ENCODE results near the gene IFI27L2.
A peak's percentile ranks its signal among the peaks of the same experiment; 100 is the strongest.

Gene IFI27L2

DNA sequence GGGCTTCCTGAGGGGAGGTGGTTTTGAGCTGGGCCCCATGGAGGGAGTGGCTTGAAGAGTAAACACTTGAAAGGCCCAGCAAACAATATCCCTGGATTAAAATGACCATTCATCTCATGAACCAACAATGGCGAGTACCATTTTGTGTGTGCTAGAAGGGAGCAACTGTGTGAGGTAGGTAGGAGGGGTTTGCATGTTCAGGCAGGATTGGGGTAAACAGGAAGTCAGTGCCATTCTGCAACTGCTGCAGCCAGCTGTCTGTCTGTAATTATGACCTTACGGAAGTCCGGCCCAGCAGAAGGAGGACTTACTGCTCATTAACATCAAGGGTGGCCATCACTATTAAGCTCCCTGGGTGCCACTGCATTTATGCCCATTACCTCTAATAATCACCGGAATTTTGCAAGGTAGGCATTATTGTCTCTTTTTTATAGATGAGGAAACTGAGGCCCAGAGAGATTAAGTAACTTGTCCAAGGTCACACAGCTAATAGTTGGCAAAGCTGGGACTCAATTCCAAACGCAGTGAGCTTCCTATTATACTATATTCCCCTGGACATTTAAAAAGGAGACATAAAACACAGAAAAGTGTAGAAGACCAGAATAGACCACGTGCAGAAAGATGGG lies 16.6 kb upstream of the IFI27L2 start:
- DNase-seq, result no peak

DNA sequence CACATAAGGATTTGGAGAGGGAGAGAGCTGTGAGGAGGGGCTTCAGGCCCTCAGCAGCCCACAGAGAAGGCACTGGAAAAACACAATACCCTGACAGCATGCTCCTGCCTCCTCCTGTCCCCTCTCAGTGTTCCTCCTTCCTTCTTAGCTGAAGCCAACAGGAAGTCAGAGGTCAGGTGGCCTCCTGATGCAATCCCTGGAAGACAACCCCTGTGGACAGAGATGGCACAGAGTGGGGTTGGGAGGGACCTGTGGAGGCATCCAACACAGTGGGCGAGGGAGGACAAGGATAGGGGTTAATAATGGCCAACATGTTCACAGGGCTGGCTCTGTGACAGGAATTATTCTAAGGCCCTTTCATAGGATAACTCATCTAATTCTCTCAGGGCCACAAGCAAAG lies 15.4 kb upstream of the IFI27L2 start:
- no peak for DNase-seq

DNA sequence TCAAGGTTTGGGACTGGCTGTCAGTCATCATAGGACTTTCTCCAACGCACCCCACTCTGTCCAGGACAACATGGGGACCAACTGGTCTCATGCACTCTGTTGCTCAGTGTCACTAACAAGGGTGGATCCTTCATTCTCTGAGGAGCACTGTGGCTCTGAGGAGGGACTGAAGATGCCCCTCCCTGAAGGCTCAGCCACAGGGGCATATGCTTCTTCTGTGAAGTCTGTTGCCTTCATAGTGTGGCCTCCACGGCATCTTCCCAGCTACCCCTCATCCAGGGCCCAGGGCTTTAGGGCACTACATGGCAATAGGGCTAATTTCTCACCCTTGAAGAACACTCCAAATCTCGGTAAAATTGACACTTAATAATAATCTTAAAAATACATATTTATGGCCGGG lies 14.3 kb upstream of the IFI27L2 start:
- no peak for DNase-seq

DNA sequence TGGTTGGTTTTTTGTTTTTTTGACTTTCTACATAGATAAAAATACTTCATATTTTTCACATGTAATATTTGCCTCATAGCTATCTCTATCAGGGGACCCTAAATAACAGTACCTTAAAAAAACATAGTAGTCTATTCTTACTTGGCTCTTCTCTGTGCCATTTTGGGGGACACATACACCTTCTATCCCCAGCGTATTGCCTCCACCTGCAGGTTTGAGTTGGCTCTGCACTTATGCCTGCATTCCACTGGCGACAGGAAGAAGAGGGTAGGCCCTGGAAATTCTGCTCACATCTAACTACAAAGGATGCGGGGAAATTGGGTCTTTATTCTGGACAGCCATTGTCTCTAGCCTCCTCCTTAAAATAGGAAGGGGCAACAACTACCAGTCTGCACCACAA lies 13.8 kb upstream of the IFI27L2 start:
- no peak for DNase-seq

DNA sequence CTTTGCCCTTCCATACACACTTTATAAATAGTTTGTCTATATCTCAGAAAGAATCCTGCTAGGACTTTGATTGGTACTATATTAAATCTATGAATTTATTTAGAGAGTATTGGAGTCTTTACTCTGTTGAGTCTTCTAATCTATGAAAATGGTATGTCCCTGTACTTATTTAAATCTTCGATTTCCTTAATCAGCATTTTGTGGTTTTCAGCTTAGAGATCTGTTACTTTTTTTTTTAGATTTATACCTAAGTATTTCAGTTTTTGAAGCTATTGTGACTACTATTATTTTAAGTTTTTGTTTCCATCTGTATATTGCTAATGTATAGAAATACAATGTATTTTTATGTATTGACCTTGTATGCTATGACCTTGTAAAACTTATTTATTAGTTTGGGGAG lies 13.4 kb upstream of the IFI27L2 start:
- DNase-seq, result no peak

DNA sequence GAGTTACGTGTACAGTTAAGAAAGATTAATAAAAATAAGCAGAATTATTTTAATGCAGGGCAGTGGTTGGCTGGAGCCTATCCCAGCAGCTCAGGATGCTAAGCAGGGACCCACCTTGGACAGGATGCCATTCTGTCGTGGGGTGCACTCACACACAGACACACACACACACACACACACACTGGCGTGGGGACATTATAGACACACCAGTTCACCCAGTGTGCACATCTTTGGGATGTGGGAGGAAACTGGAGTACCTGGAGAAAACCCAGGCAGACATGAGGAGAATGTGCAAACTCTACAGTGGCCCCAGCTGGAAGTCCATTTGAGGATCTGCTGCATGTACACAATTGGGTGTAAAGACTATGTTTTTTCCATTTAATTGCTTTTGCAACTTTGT lies 12.8 kb upstream of the IFI27L2 start:
- DNase-seq, result no peak

DNA sequence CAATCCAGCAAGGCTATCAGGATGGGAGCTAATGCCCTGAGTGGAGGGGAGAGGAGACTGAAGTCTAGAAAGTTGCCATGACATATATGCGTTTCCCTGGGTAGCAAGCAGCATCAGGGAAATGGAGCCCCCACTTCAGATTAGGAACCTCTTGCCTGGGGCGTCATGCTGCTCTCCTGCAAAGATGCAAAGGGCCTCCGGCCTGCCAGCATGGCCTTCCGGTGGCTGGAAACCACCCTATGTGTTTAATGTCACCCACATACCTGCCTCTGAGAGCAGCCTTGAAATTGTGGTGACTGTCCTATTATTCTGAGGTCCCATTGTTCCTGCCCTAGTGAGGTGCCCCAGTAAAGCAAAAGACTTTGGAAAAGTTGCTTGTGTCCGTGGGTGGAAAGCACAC lies 10.0 kb upstream of the IFI27L2 start:
- no peak for DNase-seq

DNA sequence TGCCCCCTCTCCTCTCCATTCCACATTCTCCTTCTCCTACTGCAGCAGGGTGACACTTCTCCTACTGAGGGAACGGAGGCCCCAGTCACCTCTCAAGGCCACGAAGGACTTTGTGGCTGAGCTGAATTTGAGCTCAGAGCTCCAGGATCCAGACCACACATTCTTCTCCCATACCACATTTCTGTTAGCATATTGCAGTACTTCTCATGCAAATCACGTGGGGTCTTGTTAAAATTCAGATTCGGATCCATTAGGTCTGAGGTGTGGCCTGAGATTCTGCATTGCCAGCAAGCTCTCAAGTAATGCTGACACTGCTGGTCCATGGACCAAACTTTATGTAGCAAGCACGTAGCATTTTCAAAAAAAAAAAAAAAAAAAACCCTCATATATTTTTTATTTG lies 9.6 kb upstream of the IFI27L2 start:
- DNase-seq, result no peak

DNA sequence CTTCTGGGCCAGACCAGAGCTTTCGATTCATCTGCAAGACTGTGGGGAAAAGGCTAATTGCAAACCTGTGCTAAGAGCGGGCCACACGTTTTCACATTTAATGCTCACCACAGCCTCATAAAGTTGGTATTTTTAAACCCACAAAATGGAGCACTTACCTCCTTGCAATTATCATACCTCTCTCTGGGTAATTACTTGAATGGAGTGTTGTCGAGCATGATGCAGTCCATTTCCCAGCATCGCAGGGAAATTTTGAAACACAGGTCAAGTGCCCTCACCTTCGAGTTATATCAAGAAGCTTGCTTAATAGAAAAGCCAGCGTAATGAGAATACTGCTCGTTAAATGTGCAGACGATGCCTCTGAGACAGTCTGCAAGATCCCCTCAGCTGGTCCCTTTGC lies 8.8 kb upstream of the IFI27L2 start:
- no peak for DNase-seq

DNA sequence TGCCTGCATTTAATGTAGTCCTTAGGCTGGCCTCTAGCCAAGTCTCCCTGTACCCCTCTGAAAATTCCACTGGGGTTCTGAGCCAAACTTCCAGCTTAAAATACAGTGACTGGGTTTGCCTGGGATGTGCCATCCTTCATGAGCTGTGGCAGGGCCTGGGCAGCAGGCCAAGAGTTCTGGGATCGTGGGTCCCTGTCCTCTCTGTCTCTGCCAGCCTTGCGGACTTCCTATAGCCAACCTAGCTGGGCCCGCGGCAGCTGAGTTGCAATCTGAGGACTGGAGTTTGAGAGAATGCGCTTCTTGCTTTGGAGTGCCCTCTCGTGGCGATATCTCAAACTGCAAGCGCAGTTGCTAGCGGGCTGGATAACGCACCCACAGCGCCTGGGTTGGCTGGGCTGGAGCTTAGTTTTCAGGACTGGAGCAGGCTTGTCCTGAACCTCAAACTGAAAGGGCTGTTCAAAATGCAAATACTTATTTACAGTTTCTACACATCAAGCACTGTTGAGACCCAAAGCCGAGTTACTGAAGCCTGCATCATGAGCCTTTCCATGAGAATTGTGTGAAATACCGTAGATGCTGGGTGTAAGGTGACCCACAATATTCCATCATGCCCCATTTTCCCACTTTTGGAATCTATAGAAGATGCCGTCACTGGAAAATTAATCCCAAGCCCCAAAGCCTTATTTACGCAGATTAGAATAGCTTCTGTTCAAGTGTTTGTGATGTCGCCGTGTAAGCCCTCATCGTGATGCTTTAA lies 7.3 kb upstream of the IFI27L2 start:
- peak; percentile 60 for DNase-seq

DNA sequence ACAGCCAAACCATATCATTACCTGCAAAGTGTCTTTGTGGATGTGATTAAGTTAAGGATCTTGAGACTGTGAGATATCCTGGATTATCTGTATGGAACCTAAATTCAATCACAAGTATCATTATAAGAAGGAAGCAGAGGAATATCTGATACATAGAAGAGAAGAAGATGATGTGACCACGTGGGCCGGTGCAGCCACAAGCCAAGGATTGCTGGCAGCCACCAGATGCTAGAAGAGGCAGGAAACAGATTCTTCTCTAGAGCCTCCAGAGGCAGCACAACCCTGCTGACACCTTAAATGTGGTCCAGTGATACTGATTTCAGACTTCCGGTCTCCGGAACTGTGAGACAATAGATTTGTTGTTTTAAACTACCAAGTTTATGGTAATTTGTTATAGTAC lies 6.1 kb upstream of the IFI27L2 start:
- no peak for DNase-seq

DNA sequence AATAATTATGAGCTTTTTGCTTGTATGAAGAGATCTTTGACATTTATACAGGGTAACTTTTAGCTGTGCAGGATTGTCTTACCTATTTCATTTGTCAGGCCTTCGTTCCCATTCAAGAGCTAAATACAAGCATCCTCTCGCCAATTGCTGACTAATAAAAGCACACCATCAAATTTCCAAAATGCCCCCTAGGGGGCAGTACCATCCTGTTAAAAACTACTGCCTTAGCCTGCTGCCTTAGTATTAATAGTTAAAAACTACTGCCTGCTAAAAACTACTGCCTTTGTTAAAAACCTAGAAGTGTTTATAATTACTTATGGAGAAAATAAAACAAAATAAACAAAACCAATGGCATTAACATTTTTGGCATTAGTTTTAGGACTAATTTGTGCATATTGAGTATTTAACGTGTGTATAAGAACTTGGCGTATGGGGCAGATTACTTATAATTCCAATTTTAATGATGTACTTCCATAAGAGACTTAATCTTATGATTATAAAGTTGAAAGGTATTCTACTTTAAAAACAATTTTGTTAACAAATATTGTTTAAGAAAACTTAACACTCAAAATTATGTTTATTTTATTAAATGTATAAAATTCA lies 3.0 kb upstream of the IFI27L2 start:
- DNase-seq, result peak; percentile 52

DNA sequence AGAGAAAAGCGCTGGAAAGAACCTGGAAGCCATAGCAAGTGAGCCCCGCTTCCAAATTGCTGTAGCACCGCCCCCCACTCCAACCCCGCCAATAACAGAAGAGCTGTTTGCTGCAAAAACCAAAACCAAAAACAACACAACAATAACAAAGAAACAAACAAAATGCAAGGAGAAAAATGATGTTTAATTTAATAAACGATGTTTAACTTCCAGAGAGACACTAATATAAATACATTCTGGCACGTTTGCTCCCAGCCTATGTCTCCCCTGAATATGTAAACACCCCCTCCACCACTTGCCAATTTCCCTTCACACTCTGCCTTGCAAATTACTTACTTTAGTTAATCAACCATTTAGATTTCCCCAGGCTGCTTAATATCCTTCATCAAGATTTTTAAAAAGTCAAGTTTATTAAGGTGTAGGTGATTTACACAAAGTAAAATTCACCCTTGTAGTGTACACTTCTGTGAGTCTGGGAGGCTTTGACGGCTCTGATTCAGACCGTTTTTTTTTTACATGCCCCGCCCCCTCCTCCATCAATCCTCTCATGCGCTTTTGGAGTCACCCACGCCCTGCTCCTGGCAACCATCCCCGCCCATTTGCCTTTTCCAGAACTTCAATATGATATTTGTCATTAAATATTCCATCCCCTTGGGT lies 482 bp upstream of the IFI27L2 start:
- no peak for DNase-seq

DNA sequence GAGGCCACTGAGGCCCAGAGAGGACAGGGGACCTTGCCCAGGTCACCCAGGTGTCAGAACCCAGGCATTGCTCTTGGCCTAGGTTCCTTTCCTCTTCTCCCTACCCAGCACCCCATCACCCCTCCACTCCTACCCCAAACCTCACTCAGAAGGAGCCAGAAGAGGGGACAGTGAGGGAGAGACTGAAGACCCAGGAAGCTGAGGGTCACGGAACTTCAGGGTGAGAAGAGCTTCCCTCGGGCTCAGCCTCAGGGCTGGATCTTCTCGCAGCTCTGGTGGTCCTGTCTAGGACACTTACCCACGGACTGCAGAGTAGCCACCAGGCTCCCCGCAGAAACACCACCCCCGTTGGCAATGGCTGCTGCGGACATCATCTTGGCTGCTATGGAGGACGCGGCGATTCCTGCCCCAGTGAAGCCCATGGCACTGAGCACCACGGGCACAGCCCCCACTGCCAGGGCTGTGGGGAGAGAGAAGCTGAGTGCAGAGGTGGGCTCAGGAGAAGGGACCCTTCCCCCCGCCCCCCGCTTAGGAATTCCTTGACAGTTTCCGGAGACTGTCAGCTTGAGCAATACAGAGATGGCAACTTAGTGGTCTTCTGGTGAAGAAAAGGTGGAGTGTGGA lies 1.1 kb downstream of the IFI27L2 start:
- DNase-seq, result no peak

DNA sequence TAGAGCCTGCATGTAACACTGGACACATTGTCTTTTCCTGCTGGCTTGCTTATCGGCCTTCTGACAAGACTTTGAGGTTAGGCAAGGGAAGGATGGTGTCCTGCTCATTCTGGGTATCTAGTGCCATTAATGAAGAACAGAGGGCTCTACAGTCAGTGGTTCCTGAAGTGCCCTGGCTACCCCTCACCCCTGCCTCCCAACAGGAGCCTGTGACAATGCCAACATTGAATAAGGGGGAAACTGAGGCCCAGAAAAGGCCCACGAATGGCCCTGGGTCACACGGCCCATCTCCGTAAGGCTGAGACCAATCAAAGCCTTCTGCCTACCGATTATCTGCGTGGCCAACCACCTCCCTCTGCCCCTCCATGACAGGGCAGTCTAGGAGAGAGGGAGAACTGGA lies 2.1 kb downstream of the IFI27L2 start:
- DNase-seq, result no peak

DNA sequence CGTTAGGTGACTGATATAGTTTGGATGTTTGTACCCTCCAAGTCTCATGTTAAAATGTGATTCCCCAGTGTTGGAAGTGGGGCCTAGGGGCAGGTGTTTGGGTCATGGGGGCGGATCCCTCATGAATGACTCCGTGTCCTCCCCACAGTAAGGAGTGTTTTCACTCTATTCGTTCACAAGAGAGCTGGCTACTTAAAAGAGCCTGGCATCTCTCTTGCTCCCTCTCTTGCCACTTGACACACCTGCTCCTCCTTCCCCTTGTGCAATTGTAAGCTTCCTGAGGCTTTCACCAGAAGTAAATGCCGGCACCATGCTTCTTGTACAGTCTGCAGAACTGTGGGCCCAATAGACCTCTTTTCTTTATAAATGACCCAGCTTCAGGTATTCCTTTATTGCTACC lies 2.6 kb downstream of the IFI27L2 start:
- DNase-seq, result no peak

DNA sequence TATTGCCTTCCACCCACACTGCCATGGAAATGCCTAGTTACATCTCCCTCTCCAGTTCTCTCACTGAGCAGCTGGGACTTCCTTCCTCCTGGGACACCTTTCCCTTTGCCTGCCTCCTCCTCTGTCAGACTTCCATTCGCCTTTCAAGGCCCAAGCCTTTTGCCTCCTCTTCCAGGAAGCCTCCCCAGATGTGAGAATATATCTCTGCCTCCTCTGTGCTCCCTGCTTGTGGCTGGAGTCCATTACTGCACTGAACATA lies 3.1 kb downstream of the IFI27L2 start:
- DNase-seq, result no peak

DNA sequence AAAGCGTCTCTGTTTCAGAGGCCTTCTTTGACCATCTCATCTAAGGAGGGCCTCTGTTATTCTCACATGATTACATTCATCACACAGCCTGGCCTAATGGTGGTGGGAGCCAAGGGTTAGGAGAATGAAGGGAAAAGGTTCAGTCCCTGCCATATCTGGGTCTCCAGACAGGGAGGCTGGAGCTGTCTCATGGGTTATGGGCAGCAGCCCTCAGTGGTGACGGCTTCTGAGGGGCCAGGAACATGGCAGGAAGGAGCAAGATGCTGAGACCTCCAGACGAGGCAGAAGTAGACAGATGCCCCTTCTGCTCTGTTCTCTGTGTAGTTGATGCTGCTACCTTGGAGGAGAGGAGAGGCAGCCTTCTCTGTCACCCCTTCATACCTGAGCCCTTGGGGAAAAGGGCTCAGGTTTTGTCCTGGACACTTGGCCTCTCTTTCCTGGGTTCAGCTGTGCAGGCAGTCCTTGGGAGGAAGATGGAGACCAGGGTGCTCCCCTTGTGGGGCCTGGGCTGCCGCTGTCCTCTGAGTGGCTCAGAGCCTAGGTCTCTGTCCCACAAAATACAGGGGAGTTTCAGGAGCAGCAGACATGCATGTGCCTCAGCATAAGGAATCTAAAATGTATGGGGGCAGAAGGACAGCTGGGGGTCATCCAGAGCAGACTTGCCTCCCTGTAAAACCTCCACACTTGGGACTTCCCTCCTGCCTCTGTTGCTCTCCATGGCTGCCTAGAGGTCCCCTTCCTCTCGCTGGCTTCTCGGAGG lies 3.6 kb downstream of the IFI27L2 start:
- no peak for DNase-seq

DNA sequence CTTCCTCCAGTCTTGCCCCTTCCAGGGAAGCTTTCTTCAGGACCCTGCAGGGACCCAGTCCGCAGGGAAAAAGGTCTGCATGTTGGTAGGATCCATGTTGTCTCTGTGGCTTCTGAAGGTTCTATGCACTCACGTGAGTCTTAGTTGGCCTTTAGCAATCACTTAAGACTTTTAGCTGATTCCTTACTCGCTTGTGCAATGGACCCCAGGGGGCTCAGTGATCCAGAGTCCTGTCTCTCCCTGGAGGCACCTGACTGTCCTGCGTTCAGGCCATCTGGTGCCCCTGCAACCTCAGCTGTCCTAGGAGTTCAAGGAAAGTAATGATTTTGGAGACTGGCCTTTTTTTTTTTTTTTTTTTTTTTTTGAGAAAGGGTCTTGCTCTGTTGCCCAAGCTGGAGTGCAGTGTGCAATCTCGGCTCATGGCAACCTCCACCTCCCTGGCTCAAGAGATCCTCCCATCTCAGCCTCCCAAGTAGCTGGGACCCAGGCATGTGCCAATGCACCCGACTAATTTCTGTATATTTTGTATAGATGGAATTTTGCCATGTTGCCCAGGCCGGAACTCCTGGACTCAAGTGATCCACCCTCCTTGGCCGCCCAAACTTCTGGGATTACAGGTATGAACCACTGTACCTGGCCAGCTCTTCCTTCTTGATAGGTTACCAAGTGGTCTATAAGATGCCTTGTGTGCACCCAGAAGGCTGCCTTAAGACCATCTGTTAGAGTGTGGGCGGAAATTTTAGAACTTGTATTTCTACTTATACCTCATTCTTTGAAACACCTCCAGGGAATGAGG lies 4.6 kb downstream of the IFI27L2 start:
- DNase-seq, result no peak

DNA sequence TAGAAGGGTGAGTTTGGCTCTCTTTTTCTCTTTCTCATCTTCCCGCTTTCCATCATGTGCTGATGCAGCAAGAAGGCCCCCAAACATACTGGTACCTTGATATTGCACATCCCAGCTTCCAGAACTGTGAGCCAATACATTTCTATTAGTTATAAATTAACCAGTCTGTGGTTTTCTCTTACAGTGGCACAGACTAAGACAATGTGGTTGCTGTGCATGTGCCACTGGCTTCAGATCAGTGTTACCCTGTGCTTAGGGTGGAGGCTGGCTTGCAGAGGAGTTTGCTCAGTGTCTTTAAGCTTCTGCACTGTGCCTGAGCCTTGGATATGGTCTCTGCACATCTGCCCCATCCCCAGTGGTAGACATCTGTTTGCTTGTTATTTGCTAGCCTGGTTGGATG lies 5.5 kb downstream of the IFI27L2 start:
- DNase-seq, result no peak

DNA sequence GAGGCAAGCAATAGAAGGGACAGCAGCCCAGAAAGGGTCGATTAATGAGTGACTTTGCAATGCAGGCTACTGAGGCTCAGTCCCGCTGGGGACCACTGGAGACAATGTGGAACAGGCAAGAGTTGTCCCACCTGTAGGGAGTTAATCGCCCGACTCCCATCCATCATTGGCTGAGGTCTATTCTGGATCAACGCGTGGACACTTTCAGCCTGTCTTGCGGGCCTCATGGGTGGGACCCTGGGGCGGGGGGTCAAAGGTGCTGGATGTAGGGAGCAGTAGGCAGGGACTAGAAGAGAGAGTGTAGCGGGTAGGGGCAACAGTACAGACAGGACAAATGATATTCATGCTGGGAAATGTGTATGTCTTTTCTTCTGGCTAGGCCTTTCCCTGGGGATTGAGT lies 6.1 kb downstream of the IFI27L2 start:
- DNase-seq, result no peak

DNA sequence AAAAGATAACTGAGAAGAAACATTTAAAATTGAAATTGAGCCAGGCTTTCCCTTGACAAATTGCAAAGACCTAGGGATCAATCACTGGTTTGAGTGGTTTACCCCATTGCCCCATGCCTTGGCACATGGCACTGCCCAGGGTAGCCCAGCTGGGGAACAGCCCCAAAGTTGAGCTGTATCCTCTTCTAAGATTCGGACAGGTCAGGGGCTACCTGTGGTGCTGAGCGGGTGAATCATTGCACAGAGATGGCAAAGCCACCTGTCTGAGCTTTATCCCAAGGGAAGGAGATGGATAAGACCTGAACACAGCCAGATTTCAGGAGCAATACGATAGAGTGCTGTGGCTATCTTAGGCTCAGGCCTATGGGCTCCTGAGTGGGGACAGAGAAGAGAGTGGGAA lies 7.0 kb downstream of the IFI27L2 start:
- DNase-seq, result no peak
